Glomerular visceral epithelial cell (primary cell): ENCODE data around the gene BMAL2.

Experiments used
- DNase-seq: peaks from one replicate; pipeline ENCODE4 v3.0.0-alpha.2; 2016; ENCODE audit errors: extremely low spot score

The BMAL2 gene, protein sequence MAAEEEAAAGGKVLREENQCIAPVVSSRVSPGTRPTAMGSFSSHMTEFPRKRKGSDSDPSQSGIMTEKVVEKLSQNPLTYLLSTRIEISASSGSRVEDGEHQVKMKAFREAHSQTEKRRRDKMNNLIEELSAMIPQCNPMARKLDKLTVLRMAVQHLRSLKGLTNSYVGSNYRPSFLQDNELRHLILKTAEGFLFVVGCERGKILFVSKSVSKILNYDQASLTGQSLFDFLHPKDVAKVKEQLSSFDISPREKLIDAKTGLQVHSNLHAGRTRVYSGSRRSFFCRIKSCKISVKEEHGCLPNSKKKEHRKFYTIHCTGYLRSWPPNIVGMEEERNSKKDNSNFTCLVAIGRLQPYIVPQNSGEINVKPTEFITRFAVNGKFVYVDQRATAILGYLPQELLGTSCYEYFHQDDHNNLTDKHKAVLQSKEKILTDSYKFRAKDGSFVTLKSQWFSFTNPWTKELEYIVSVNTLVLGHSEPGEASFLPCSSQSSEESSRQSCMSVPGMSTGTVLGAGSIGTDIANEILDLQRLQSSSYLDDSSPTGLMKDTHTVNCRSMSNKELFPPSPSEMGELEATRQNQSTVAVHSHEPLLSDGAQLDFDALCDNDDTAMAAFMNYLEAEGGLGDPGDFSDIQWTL

DNA sequence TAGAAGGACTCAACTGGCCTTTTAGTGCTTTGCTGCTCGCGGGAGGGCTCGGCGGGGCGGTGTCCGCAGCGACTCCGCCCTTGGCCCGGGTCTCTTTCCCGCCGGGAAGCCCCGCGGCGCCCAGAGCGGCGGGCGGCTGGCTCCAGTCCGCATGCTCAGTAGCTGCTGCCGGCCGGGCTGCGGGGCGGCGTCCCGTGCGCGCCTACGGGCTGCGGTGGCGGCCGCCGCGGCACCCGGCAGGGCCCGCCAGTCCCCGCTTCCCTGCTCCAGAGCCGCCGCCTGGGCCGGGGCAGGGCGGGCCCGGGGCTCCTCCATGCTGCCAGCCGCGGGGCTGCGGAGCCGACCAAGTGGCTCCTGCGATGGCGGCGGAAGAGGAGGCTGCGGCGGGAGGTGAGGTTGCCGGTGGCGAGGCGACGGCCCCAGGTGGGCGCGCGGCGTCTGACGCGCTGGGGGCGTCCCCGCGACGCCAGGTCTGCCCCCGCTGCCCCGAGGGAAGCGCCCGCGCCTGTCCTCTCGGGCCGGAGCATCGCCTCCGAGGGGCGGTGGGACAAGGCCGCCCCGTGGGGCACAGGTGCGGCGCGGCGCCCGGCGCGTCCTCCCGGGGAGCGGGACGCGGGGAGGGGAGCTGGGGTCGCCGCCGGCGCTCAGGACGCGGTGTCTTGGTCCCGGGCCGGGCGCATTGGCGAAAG is at the start of gene BMAL2:
BMAL2 (plus strand) TSS at position 123 of the 689 bp plus-strand sequence; CDS start at position 360, 237 bp downstream.
- peak; percentile 65 for DNase-seq

DNA sequence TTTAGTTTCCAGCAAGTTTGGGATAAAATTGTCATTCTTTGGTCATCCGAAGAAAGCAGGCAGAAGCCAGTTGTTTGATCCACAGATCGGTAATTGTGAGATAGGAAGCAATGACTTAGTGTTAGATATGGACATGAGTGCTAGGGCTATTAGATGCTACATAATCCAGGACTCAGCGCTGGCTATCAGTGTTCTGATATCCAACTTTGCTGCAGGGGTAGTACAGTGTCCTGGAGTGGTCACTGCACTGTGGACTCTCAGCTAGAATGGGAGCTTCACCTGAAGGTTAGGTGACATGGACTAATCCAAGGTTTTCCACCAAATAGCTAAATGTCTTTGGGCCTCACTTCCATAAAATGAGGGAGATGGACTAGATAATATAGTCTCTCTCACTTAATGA is 48.6 kb upstream of the BMAL2 start:
- no peak for DNase-seq

DNA sequence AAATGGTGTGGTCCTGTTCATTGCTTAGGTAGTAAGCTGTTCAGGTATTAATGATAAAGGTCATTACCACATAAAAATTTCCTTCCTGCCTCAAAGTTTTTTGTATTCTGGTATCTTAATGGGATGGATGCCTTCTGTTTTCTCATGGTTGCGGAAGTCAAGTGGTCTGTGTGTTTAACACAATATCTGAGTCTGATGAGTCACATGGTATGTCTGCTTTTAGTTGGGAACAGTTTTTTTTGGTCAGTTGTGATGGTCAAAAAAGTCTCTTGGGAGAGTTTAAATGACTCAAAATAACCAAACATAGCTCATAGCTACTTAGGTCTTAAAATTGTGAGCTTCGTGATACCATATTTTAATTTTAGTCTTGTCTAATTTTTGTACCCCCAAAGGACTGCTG is 47.9 kb upstream of the BMAL2 start:
- peak; percentile 14 for DNase-seq

DNA sequence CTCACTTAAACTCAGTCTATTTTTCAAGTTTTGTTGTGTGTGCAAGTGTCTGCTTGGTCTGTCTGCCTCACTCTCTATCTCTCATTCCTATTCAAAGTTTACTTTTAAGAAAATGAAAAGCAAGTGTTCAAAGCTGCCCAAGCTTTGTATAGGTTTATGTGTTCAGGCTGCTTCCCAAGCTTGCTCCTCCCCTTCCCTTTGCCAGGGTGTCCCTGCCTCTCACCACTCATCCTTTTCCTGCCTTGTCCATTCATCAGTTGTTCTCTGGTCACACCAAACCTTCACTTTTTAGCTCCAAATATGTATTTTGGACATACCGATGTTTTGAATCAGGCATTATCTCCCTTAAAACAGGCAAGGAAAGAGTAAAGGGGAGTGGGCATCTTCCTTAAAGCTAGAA is 47.2 kb upstream of the BMAL2 start:
- DNase-seq = peak; percentile 8

DNA sequence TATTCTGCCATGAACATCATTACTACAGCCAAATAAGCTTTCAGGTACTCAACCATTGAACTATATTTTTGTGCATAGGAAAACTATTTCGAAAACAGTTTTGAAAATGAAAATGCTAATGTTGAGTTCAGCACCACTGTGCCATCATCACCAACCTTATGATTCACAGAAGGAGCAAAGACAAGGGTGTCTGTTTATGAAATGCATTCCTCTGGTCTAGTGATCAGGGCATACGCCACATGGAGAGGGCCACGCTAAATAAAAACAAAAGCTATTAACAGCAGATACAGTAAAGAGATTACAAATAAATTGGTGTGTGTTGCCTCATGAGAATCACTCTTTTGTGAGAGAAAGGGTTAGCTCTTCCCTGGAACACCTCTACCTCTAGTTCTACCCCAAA is 43.2 kb upstream of the BMAL2 start:
- no peak for DNase-seq

DNA sequence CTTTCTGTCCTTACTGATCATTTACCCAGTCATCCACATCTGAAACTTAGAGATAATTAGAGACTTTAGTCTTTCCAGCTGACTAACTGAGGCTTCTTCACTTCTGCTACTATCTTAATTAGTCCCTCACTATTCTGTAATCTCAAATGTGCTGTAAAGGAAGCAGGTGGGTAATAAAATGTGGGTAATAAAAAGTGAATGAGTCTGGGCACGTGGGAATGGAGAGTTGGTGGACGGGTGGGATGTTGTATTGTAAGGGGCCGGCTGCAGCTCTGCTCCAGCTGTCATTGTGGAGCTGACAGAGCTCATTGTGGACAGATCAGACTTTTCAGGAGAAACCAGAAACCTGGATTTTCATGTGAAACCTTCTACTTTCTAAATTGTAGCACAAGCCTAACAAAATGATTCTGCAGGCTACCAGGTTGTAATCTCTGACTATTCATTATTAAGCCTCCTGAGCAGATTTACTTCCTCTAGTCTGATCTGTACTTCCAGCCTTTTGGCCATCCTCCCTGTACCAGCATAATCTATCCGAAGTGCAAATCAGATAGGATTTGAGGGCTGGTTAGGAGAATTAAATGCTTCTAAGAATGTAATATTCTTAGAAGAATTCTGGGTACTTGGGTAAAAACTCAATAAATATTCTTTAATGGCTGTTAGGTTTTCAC is 42.0 kb upstream of the BMAL2 start:
- DNase-seq = no peak

DNA sequence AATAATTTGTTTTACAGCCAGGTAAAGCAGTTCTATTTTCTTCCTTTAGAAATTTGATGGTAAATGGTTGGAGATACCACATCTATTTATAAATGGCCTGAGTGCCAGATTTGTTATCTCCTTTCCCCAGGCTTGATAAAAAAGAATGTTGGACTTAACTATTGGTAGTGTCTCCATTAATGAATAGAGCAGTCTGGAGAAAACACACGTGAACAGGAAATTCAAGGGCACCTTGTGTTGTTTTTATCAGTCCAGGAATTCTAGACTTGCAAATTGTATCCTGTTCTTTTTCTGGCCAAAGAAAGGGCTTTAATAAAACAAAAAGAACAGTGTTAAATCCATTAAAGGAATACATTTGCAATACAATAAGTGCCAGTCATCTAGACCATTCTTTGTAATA is 40.8 kb upstream of the BMAL2 start:
- no peak for DNase-seq

DNA sequence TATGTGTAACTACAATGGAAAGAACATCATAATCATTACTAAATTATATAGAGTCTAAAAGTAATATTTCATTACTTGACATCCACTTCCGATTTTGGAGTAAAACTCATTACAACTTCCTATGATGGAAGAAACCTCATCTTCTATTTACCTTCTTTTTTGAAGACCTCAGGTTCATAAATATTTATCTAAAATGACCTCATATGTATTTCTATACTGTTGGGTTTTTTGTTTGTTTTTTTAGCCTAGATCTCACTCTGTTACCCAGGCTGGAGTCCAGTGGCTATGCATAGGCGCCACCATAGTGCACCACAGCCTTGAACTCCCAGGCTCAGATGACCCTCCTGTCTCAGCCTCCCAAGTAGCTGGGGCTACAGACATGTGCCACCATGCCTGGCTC is 39.9 kb upstream of the BMAL2 start:
- no peak for DNase-seq

DNA sequence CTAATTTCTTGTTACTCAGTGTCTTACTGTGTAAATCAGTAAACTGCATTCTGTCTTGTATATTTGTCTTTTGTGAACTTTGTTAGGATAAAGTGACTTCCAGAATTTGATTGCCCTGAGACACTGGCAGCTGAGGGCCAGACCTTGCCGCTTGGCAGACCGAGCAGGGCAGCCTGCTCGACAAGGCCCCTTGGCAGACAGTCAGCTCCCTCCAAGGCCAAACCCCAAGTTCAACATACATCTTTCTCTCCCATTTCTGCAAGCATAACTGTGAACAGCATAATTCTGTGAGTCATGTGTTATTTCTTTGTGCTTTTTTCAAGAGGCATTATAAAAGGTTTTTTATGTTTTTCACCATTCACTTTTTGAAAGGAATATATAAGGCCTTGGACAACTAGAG is 39.2 kb upstream of the BMAL2 start:
- DNase-seq = no peak

DNA sequence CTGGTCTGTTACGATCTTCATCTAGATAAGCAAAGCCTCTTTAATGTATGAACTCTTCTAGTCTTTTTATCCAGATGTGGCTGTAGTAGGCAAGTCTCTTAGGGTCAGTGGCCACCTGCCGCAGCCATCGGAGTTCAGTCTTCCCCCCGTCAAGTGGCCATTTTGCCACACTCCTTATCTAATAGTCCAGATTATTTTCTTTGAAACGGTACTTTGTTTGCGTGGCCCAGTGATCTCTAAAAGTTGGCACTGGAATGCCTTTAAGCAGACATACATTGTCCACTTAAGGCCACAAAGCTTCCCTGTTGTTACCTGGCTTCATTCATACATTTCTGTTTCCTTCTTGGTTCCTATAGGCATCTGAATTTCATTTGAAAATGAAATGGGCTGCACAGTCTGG is 36.0 kb upstream of the BMAL2 start:
- no peak for DNase-seq

DNA sequence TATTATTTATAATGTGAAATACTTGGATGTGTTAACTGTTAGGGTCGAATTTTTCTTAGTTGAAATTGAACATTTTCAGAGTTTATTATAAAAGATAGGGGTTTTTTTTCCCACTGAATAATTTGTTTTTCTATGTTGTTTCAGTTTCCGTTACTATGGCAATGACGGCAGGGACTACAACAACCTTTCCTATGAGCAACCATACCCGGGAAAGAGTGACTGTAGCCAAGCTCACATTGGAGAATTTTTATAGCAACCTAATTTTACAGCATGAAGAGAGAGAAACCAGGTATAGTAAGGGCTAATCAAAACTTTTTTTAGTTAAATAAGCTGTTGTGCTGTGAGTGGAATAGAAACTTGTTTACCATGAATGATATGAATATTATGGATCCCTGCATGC is 35.1 kb upstream of the BMAL2 start:
- DNase-seq = no peak

DNA sequence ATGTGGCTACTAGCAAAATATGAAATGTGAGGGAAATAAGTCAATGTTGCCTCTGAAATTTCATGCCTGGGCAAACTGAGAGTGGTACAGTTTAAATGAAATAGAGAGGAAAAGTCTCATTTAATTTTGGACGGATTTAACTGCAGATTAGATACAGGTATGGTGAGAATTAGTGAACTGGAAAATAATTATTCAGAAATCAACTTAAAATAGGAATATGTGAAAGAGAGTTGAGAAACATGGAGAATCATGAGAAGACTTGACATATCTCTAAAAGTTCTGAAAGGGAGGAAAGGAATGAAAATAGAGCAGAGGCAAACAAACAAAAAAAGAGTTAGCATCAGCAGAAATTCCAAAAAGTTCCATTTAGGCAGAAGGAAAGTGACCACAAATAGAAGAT is 33.5 kb upstream of the BMAL2 start:
- DNase-seq = no peak

DNA sequence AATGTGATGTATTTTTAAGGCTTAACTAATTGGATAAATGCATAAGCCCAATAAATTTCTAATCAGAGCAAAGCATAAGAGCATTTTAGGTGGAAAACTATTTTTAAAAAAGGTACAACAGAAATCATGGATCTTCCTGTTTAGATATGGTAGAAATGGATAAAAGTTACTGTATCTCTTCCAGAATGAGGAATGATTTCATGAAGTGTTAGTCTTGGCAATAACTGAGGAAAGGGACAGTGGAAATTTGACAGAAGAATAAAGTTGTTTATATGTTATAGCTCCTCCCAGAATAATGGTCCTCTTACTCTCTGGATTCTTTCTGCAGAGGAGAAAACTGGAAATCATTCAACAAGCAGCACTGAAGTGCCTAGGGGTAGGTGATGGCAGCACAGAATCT is 32.4 kb upstream of the BMAL2 start:
- DNase-seq = no peak

DNA sequence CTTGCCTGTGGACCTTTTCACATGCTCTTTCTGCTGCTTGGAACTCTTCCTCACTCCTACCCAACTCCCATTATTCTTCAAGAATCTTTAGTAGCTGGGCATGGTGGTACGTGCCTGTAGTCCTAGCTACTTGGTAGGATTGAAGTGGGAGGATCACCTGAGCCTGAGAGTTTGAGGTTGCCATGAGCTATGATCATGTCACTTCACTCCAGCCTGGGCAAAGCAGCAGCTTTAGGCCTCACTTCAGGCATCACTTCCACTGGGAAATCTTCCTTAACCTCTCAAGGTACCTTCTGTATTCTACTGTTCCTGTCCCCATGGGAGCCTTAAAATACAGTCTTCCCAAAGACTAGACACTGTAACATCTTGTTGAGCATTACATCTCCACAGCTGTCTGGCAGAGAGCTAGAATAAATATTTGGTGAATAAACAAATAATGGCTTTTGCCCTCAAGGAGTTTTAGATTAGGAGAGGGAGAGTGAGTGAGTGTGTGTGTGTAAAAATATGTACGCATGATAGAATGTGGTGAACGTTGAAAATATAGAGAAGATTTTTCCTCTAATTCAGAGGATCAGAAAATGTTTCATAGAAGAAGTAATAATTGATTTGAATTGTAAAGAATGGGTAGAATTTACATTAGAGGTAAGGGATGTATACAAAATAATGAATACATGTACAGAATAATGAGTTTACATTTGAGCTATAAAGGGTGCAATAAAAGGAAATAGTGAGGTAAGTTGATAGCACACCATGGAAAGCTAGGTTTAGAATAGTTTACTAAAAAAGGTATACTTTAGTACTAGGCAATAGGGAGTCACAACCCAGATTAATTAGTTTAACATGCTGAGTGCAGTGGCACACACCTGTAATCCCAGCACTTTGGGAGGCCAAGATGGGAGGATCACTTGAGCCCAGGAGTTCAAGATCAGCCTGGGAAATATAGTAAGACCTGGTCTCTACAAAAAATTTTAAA is 29.2 kb upstream of the BMAL2 start:
- DNase-seq = no peak

DNA sequence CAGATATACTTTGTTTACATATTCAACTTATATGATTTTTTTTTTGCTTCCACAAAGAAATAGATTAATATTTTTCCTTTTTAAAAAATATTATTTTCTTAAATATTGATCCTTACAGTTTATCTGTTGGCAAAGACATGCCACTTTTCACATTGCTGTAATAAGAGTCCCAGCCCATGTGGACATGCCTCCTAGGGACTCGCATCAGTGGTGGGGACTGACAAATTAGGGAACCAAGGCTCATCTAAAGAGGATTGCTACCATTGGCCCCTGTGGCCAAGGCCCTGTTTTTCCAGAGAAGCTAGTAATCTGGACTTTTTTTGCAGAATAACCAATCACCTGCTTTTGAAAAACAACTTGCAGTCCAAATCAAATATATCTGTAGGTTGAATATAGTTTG is 27.8 kb upstream of the BMAL2 start:
- DNase-seq = no peak

DNA sequence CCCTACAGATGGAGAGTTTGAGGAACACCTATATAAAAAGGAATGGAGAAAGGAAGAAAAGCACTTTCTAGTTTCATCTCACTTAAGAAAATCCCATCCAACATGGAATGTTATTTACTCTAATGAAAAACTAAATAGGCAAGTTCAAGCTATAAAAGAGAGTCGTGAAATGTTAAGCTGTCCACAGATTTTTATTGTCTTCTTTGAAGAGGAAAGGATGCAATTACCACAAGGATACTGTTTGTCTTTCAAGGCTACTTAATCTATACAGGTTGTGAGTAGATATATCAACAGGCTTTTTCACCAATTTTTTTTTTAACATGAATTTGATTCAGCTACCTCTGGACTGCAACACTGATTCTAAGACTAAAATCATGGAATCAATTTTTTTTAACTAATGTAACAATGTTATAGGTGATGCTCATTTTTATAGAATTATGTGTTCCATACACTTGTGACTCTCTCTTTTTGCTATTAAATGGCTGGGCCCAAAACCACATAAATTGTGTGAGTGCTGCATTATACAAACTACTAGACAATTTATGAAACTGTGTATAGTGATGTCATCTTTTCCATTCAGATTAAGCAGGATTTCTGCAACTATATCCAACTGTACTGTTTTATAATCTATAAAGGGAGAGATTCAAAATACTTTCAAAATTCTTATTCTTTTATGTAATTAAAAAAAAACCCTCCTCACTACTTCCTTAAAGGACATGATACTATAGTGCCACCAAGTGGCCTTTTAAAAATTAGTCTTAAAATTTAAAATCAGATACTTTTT is 26.8 kb upstream of the BMAL2 start:
- DNase-seq = peak; percentile 28

DNA sequence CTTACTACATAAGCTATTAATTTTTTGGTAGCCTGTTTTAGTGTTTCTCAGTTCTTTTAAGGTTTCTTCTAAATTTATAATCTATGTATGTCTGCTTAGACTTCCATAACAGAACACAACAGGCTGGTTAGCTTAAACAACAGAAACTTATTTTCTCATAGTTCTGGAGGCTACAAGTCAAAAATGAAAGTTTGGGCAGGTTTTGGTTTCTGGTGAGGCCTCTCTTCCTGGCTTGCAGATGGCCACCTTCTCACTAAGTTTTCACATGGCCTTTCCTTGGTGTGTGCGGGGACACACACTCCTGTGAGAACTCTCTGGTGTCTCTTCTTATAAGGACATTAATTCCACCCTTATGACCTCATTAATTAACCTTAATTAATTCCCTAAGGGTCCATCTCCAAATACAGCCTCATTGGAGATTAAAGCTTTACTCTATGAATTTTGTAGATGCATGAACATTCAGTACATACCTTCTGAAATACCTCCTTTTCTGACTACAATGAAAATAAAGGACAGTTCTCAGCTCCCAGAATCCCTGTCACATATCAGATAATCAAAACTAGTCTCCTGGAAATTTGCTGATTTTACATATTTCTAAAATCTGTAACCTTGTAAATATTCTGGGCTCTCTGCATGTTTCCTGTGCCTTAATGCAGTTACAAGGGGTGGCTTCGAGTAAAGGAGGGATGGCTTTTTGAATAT is 23.2 kb upstream of the BMAL2 start:
- no peak for DNase-seq

DNA sequence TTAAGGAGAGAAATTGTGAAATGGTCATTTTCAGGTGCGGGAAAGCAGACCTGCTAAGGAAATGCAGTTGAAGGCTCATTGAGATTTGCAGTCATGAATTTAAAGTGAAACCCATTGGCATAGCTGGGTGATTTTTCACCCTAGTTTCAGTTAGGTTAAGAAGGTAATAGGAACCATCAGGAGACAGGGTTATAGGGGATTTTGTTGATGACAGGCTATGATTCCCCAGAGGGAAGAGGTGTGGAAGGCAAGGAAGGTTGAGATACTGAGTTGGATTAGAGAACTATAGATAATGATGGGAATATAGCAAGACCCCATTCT is 22.7 kb upstream of the BMAL2 start:
- DNase-seq = no peak

DNA sequence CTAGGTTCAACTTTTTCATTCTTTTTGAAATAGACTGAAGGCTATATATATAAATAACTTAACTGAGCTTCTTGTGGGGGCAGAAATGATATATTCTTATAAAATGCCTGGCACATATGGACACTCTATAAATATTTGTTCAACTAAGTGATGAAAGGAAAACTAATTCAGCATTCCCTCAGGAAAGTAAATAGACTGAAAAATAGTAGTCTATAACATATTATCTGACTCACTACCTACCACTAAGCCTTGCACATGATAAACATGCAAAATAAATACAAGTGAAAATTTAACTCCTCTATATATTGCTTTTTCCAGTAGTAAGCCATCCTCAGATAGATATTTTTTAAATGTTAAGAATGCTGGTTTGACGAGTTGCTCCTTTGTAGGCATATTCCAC is 15.7 kb upstream of the BMAL2 start:
- DNase-seq = no peak

DNA sequence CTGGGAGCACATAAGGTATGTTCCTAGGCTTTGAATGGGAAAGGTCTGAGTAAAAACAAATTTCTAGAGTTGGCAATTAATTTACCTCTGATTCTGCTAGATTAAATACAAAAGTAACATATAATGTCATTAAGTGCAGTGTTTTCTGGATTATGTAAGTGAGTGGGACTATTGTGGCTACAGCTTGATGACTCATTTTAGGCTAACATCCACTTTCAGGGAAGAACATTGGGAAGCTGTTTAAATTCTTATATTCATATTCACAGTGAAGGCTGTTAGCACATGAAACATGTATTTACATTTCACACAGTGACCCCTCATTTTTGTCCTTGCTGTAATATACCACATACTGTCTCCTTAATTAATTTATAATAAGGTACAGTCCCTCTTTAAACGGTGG is 13.2 kb upstream of the BMAL2 start:
- DNase-seq = peak; percentile 9
